ENCODE measurements around the gene MCL1.

Gene MCL1

DNA sequence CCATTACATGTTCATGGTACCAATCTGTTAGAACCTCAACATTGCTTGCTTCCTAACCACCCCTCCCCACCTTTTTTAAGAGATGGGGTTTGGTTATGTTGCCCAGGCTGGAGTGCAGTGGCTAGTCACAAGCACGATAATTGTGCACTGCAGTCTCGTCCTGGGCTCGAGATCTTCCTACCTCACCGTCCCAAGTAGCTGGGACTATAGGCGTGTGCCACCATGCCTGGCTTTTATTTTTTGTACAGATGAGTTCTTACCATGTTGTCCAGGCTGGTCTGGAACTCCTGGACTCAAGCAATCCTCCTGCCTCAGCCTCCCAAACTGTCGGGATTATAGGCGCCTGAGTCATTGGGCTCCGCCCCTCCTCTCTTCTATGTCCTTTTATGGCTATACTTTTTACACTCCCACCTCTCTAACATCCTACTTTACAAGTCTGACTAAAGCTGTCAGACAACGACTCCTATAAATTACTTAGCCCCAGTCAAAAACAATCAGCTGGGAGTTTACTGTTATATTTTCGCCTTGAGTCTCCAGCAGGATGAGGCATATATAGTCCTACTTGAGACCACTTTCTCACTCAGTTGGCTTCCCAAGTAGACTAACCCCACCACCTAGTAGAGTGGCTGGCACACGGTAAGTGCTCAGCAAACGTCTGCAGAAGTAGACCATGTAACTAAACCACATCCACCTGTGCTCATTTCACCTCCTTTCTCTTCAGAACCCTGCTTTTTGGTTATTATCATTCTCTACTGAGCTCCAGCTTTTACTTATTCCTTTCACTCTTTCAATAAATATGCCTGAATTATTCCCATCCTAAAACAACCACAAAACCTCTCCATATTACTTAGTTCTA, 36.2 kb upstream of the MCL1 start:
- Mint-ChIP-seq H3K27me3 (ENCODE audit: low read depth, poor library complexity) (peaks cover 6% of the 10 kb centered on the region), H3K36me3 (ENCODE audit: low read depth) (peaks cover 71% of the 10 kb centered on the region), H3K9me3 (no peaks in the 10 kb centered on the region), H3K27ac (no peak overlapping the region), H3K4me1 (peaks cover 5% of the 10 kb centered on the region), H3K4me3 (no peak overlapping the region)
- TF ChIP-seq, protein P1, sequence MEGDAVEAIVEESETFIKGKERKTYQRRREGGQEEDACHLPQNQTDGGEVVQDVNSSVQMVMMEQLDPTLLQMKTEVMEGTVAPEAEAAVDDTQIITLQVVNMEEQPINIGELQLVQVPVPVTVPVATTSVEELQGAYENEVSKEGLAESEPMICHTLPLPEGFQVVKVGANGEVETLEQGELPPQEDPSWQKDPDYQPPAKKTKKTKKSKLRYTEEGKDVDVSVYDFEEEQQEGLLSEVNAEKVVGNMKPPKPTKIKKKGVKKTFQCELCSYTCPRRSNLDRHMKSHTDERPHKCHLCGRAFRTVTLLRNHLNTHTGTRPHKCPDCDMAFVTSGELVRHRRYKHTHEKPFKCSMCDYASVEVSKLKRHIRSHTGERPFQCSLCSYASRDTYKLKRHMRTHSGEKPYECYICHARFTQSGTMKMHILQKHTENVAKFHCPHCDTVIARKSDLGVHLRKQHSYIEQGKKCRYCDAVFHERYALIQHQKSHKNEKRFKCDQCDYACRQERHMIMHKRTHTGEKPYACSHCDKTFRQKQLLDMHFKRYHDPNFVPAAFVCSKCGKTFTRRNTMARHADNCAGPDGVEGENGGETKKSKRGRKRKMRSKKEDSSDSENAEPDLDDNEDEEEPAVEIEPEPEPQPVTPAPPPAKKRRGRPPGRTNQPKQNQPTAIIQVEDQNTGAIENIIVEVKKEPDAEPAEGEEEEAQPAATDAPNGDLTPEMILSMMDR (IDR thresholded peaks at IDR 0.05) = no peak
- DNase-seq = no peak

DNA sequence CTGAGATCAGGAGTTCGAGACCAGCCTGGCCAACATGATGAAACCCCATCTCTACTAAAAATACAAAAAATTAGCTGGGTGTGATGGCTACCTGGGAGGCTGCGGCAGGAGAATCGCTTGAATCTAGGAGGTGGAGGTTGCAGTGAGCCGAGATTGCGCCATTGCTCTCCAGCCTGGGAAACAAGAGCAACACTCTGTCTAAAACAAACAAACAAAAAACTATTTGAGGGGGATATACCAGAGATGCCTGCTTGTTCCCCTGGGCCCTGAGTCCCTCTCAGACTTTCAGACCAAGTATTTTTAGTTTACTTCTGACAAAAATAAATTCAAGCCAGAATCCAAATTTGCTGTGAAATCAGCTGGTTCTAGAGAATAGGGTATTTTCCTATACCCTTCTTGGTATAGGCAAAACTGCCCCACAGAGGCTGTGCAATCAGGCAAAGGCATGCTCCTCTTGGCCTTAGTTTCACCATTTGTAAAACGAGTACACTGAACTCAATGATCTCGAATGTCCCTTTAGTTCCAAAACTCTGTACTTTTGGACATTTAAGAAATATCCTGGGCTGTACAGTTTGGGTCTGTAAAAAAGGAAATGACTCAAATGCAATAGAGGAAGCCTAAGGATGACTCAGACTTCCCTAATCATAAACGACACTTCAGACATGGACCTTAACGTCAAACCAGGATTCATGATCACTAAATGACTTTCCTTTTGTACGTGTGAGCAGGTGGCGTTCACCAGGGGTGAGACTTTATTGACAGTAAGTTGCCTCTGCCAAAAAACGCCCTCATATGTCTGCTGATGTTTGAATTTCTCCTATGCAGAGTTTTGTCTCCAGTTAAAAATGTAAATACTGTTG, 33.9 kb upstream of the MCL1 start:
- Mint-ChIP-seq H3K9me3 (no peaks in the 10 kb centered on the region), H3K27me3 (ENCODE audit: low read depth, poor library complexity) (peaks cover 6% of the 10 kb centered on the region), H3K27ac (peak overlapping the region; percentile 59), H3K4me1 (peaks cover 10% of the 10 kb centered on the region), H3K36me3 (ENCODE audit: low read depth) (peaks cover 68% of the 10 kb centered on the region), H3K4me3 (no peak overlapping the region)
- DNase-seq = no peak
- TF ChIP-seq, protein P1 (IDR thresholded peaks at IDR 0.05) = no peak

DNA sequence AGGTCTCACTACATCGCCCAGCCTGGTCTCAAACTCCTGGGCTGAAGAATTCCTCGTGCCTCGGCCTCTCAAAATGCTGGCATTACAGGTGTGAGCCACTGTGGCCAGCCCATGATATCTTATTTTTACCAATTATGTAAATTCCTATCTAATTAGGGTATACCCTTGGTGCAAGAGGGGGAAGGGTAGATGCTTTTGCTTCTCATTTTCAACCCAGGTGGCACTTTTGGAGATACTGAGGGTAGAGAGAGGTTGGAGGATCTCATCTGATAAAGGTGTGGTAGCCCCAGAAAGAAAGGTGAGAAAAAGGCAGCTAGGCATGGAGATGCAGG, 32.6 kb upstream of the MCL1 start:
- no peak for DNase-seq
- Mint-ChIP-seq H3K36me3 (ENCODE audit: low read depth) (peaks cover 62% of the 10 kb centered on the region), H3K4me1 (peaks cover 10% of the 10 kb centered on the region), H3K4me3 (no peak overlapping the region), H3K9me3 (no peaks in the 10 kb centered on the region), H3K27me3 (ENCODE audit: low read depth, poor library complexity) (peaks cover 6% of the 10 kb centered on the region), H3K27ac (peak overlapping the region; percentile 11)
- TF ChIP-seq, protein P1 (IDR thresholded peaks at IDR 0.05) = no peak

DNA sequence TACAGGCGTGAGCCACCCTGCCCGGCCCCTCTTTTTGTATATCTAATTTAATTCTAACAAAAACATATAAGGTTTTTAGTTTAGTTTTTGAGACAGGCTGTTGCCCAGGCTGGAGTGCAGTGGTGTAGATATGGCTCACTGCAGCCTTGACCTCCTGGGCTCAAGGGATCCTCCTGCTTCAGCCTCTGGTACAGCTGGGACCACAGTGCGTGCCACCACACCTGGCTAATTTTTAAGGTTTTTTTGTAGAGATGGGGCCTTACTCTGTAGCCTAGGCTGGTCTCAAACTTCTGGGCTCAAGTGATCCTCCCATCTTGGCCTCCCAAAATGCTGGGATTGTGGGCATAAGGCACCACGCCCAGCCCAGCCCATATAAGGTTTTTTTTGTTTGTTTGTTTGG, 31.2 kb upstream of the MCL1 start:
- DNase-seq = no peak
- Mint-ChIP-seq H3K27me3 (ENCODE audit: low read depth, poor library complexity) (peaks cover 3% of the 10 kb centered on the region), H3K4me3 (no peak overlapping the region), H3K4me1 (peaks cover 10% of the 10 kb centered on the region), H3K27ac (no peak overlapping the region), H3K9me3 (no peaks in the 10 kb centered on the region), H3K36me3 (ENCODE audit: low read depth) (peaks cover 56% of the 10 kb centered on the region)
- TF ChIP-seq, protein P1 (IDR thresholded peaks at IDR 0.05) = no peak

DNA sequence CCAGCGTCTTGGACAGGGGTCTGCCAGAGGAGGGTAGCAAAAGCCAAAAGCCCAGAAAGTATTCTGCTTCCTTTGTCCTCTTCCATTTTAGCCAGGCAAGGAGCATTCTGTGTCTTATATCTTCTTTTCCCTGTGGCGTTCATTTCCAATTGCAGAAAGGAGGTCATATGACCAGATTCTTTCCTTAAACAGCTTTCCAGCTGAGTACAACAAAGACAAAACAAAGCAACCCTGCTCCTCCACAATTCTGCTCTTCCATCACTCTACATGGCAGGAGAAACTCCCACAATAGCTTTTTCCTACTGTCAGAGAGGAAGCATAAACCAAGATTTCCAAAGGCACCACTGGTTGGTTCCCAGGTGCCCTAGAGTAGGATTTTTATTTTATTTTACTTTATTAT, 30.3 kb upstream of the MCL1 start:
- DNase-seq = no peak
- peaks cover 51% of the 10 kb centered on the region for H3K36me3 Mint-ChIP-seq (ENCODE audit: low read depth)
- H3K9me3 Mint-ChIP-seq = no peaks in the 10 kb centered on the region
- H3K4me3 Mint-ChIP-seq = no peak overlapping the region
- TF ChIP-seq, protein P1 (IDR thresholded peaks at IDR 0.05) = no peak
- peaks cover 12% of the 10 kb centered on the region for H3K4me1 Mint-ChIP-seq
- H3K27me3 Mint-ChIP-seq (ENCODE audit: low read depth, poor library complexity) = peaks cover 3% of the 10 kb centered on the region
- H3K27ac Mint-ChIP-seq = peak overlapping the region; percentile 88
